H9 (cell line): ENCODE data around the gene ZNF280C. TPM values are rescaled to one million over a fixed set of nuclear protein-coding genes. Genes with fewer than 3 reads are reported as not detected.

Experiments
- DNase-seq: peaks from one replicate; pipeline ENCODE4 v3.0.0-alpha.2; 2017
- H2AFZ ChIP-seq: one replicate; pipeline ENCODE4 v1.6.1; 2013; ENCODE audit warnings: mild to moderate bottlenecking, low read length, control low read depth, moderate library complexity
- H2AK5ac ChIP-seq: 2 replicates; pipeline ENCODE4 v1.6.1; 2013; ENCODE audit warnings: low read length, control low read depth, mixed read lengths; ENCODE audit not compliant: insufficient read length
- H2BK120ac ChIP-seq: one replicate; pipeline ENCODE4 v1.6.1; 2013; ENCODE audit warnings: low read depth, mild to moderate bottlenecking, low read length, control low read depth, inconsistent platforms; ENCODE audit not compliant: poor library complexity, severe bottlenecking
- H2BK12ac ChIP-seq: 2 replicates; pipeline ENCODE4 v1.6.1; 2013; ENCODE audit warnings: low read length, control low read depth, mixed read lengths, low read depth; ENCODE audit not compliant: insufficient read length
- H2BK15ac ChIP-seq: 2 replicates; pipeline ENCODE4 v1.6.1; 2013; ENCODE audit warnings: low read depth, low read length, control low read depth
- H2BK20ac ChIP-seq: one replicate; pipeline ENCODE4 v1.6.1; 2013; ENCODE audit warnings: low read depth, mild to moderate bottlenecking, low read length, control low read depth, inconsistent platforms; ENCODE audit not compliant: poor library complexity, severe bottlenecking
- H2BK5ac ChIP-seq: 2 replicates; pipeline ENCODE4 v1.6.1; 2013; ENCODE audit warnings: low read length, control low read depth, mixed read lengths; ENCODE audit not compliant: insufficient read length
- H3K14ac ChIP-seq: 2 replicates; pipeline ENCODE4 v1.6.1; 2013; ENCODE audit warnings: low read length, control low read depth; ENCODE audit not compliant: insufficient read depth
- H3K18ac ChIP-seq: 2 replicates; pipeline ENCODE4 v1.6.1; 2013; ENCODE audit warnings: low read depth, mild to moderate bottlenecking, mixed read lengths, low read length, control low read depth; ENCODE audit not compliant: insufficient read length
- H3K23ac ChIP-seq: 2 replicates; pipeline ENCODE4 v1.6.1; 2013; ENCODE audit warnings: low read length, control low read depth, mixed read lengths, low read depth; ENCODE audit not compliant: insufficient read length
- H3K23me2 ChIP-seq: 2 replicates; pipeline ENCODE4 v1.6.1; 2013; ENCODE audit warnings: low read depth, mild to moderate bottlenecking, mixed read lengths, low read length, control low read depth; ENCODE audit not compliant: insufficient read length, poor library complexity, severe bottlenecking
- H3K27ac ChIP-seq: 2 replicates; pipeline ENCODE4 v1.5.1; 2013; ENCODE audit warnings: low read length, control low read depth, mixed read lengths, low read depth; ENCODE audit not compliant: insufficient read length
- H3K27me3 ChIP-seq: 2 replicates; pipeline ENCODE4 v1.6.1; 2013; ENCODE audit warnings: low read length, control low read depth, inconsistent platforms; ENCODE audit not compliant: insufficient read depth
- H3K4ac ChIP-seq: 2 replicates; pipeline ENCODE4 v1.6.1; 2013; ENCODE audit warnings: low read depth, mild to moderate bottlenecking, control low read depth, inconsistent platforms, low read length, moderate library complexity
- H3K4me1 ChIP-seq: 2 replicates; pipeline ENCODE4 v1.6.1; 2013; ENCODE audit warnings: low read length, control low read depth, inconsistent platforms; ENCODE audit not compliant: insufficient read depth
- H3K4me2 ChIP-seq: 2 replicates; pipeline ENCODE4 v1.6.1; 2013; ENCODE audit warnings: low read length, control low read depth, mixed read lengths; ENCODE audit not compliant: insufficient read length, insufficient read depth
- H3K56ac ChIP-seq: 2 replicates; pipeline ENCODE4 v1.6.1; 2013; ENCODE audit warnings: low read depth, mild to moderate bottlenecking, mixed read lengths, low read length, control low read depth; ENCODE audit not compliant: insufficient read length
- H3K79me1 ChIP-seq: 2 replicates; pipeline ENCODE4 v1.6.1; 2013; ENCODE audit warnings: low read depth, mild to moderate bottlenecking, moderate library complexity, low read length, control low read depth, inconsistent platforms; ENCODE audit not compliant: insufficient read depth, poor library complexity, severe bottlenecking
- H3K79me2 ChIP-seq: 2 replicates; pipeline ENCODE4 v1.6.1; 2013; ENCODE audit warnings: low read length, control low read depth, inconsistent platforms; ENCODE audit not compliant: insufficient read depth
- H3K9ac ChIP-seq: 2 replicates; pipeline ENCODE4 v1.6.1; 2013; ENCODE audit warnings: low read length, control low read depth, mixed read lengths; ENCODE audit not compliant: insufficient read length; ENCODE audit errors: extremely low read depth
- H3K9me3 ChIP-seq: one replicate; pipeline ENCODE4 v1.6.1; 2013; ENCODE audit warnings: low read depth, low read length, inconsistent platforms; ENCODE audit not compliant: control insufficient read depth
- H3T11ph ChIP-seq: one replicate; pipeline ENCODE4 v1.6.1; 2013; ENCODE audit warnings: mild to moderate bottlenecking, low read length, control low read depth, inconsistent platforms
- H4K20me1 ChIP-seq: one replicate; pipeline ENCODE4 v1.6.1; 2013; ENCODE audit not compliant: control insufficient read depth, insufficient read length, insufficient read depth
- H4K5ac ChIP-seq: 2 replicates; pipeline ENCODE4 v1.6.1; 2013; ENCODE audit warnings: low read depth, mild to moderate bottlenecking, mixed read lengths, low read length, control low read depth; ENCODE audit not compliant: insufficient read length
- H4K8ac ChIP-seq: replicated peaks from 2 replicates; pipeline ENCODE4 v1.6.1; 2013; ENCODE audit warnings: low read length, control low read depth, mixed read lengths, low read depth; ENCODE audit not compliant: insufficient read length
- H4K91ac ChIP-seq: 2 replicates; pipeline ENCODE4 v1.6.1; 2013; ENCODE audit warnings: low read depth, mild to moderate bottlenecking, moderate library complexity, mixed read lengths, low read length, control low read depth; ENCODE audit not compliant: insufficient read length
- H3K27ac Mint-ChIP-seq, 3 experiments: 2 replicates in 2 of 3; 3 replicates in 1 of 3; pipeline ENCODE4 v1.8.0; 2020 to 2021; ENCODE audit warnings: mixed read lengths in 3 of 3, mild to moderate bottlenecking in 1 of 3, moderate library complexity in 1 of 3
- H3K27me3 Mint-ChIP-seq: 2 replicates; pipeline ENCODE4 v1.8.0; 2021; ENCODE audit warnings: low read depth, mild to moderate bottlenecking, moderate library complexity, mixed read lengths
- H3K36me3 Mint-ChIP-seq, 3 experiments: 2 replicates in 2 of 3; 3 replicates in 1 of 3; pipeline ENCODE4 v1.8.0; 2020 to 2021; ENCODE audit warnings: low read depth in 3 of 3, mixed read lengths in 3 of 3; ENCODE audit not compliant: insufficient read depth in 1 of 3
- H3K4me1 Mint-ChIP-seq, 2 experiments: 2 replicates each; pipeline ENCODE4 v1.8.0; 2020; ENCODE audit warnings: mixed read lengths in 2 of 2
- H3K4me3 Mint-ChIP-seq, 2 experiments: 2 replicates in 1 of 2; 3 replicates in 1 of 2; pipeline ENCODE4 v1.8.0; 2020 to 2021; ENCODE audit warnings: mild to moderate bottlenecking in 2 of 2, mixed read lengths in 2 of 2, moderate library complexity in 1 of 2
- H3K9me3 Mint-ChIP-seq, 2 experiments: 2 replicates in 1 of 2; 3 replicates in 1 of 2; pipeline ENCODE4 v1.8.0; 2020; ENCODE audit warnings: mild to moderate bottlenecking in 2 of 2, mixed read lengths in 2 of 2, moderate library complexity in 1 of 2
- WGBS: extraction: QIAGEN DNeasy Blood & Tissue Kit; methylation state at CpG from one replicate; pipeline ENCODE4 v1.1.7; 2013; ENCODE audit warnings: missing lambda C conversion rate, low lambda C conversion rate, mixed read lengths; ENCODE audit not compliant: insufficient read length; ENCODE audit errors: extremely low coverage; 5-methylcytosine and 5-hydroxymethylcytosine counted together
- total RNA-seq: library from RNA; stranded (reverse); gene quantifications from 2 replicates; pipeline ENCODE4 v1.2.1, GENCODE V29; 2021
- TF ChIP-seq, protein P1 (sequence below): fragments of 200-600 bp; sonication (generic); conservative IDR thresholded peaks from 3 replicates; pipeline ENCODE4 v1.8.0; 2021; ENCODE audit warnings: antibody characterized with exemption, mild to moderate bottlenecking

Gene ZNF280C
- total RNA-seq, 1 experiment from 2014 or later, result 6.6 TPM

- Histone ChIP-seq H2BK120ac (no peak overlapping the region), H3K4me1 (no peaks in the 10 kb centered on the region), H3K4ac (no peak overlapping the region), H2BK12ac (no peak overlapping the region), H3K9me3 (no peaks in the 10 kb centered on the region), H3K79me1 (no peaks in the 10 kb centered on the region), H3K79me2 (no peaks in the 10 kb centered on the region), H3K56ac (no peak overlapping the region), H2AK5ac (no peak overlapping the region), H4K8ac (no peak overlapping the region), H3K27me3 (no peaks in the 10 kb centered on the region), H3K18ac (no peak overlapping the region), H3K14ac (no peak overlapping the region), H2AFZ (no peak overlapping the region), H3K27ac (no peak overlapping the region), H3T11ph (no peak overlapping the region), H4K20me1 (no peaks in the 10 kb centered on the region), H3K4me2 (no peak overlapping the region), H3K23me2 (no peaks in the 10 kb centered on the region), H2BK15ac (no peak overlapping the region), H3K9ac (no peak overlapping the region), H3K23ac (no peak overlapping the region), H4K91ac (no peak overlapping the region), H2BK5ac (no peak overlapping the region), H4K5ac (no peak overlapping the region), H2BK20ac (no peak overlapping the region)
- H3K4me3 Mint-ChIP-seq, result no peak overlapping the region
- peaks cover 0 to 56% of the 10 kb centered on the region in 2 experiments; a peak in 2 of 5 replicates for H3K9me3 Mint-ChIP-seq
- no peak overlapping the region for H3K27ac Mint-ChIP-seq
- H3K4me1 Mint-ChIP-seq, result no peaks in the 10 kb centered on the region
- no peak for DNase-seq
- peaks cover 2 to 14% (median 3%) of the 10 kb centered on the region in 3 experiments; a peak in 4 of 7 replicates for H3K36me3 Mint-ChIP-seq
- no CpG with 5 or more reads among the region's 2 CpGs for WGBS
- TF ChIP-seq, protein P1, sequence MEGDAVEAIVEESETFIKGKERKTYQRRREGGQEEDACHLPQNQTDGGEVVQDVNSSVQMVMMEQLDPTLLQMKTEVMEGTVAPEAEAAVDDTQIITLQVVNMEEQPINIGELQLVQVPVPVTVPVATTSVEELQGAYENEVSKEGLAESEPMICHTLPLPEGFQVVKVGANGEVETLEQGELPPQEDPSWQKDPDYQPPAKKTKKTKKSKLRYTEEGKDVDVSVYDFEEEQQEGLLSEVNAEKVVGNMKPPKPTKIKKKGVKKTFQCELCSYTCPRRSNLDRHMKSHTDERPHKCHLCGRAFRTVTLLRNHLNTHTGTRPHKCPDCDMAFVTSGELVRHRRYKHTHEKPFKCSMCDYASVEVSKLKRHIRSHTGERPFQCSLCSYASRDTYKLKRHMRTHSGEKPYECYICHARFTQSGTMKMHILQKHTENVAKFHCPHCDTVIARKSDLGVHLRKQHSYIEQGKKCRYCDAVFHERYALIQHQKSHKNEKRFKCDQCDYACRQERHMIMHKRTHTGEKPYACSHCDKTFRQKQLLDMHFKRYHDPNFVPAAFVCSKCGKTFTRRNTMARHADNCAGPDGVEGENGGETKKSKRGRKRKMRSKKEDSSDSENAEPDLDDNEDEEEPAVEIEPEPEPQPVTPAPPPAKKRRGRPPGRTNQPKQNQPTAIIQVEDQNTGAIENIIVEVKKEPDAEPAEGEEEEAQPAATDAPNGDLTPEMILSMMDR, result no peak
- no peaks in the 10 kb centered on the region for H3K27me3 Mint-ChIP-seq
Measured at GRCh38 chrX:130155564-130155963, 113.1 kb downstream of the ZNF280C start.

Other genes with a start within 250 kb of the ZNF280C start
- 0.59 and 0.81 TPM in 2 replicates for gene ELF4, start 158.4 kb downstream of the ZNF280C start, total RNA-seq
- 43.7 and 45.9 TPM in 2 replicates for gene AIFM1, start 103.1 kb downstream of the ZNF280C start, total RNA-seq
- gene RAB33A, start 96.9 kb downstream of the ZNF280C start, total RNA-seq, result 0.59 and 0.92 TPM in 2 replicates
- 11.7 and 12.7 TPM in 2 replicates for gene SLC25A14, start 71.0 kb upstream of the ZNF280C start, total RNA-seq
- gene GPR119, start 116.8 kb upstream of the ZNF280C start, total RNA-seq, result not detected in 2 replicates
- 19.5 and 22.1 TPM in 2 replicates for gene RBMX2, start 133.1 kb upstream of the ZNF280C start, total RNA-seq